Vagina (tissue), 2 donors: ENCODE results near the gene AARS1. TPM values are rescaled to one million over a fixed set of nuclear protein-coding genes. Genes with fewer than 3 reads are reported as not detected.
"Not testable (repeated sequence)": the region's sequence is repeated elsewhere in the genome, so short reads cannot be mapped to it uniquely, and the experiment has no call there.

Experiments
- DNase-seq, 2 donors: peaks; one replicate each; pipeline ENCODE4 v3.0.0-alpha.2; 2017; ENCODE audit errors: extremely low spot score in 2 of 2
- H3K27ac ChIP-seq: fragments of 200-600 bp; sonication (generic); one replicate; pipeline ENCODE4 v1.5.1; 2019
- H3K27me3 ChIP-seq: fragments of 200-600 bp; sonication (generic); one replicate; pipeline ENCODE4 v1.5.1; 2019
- H3K36me3 ChIP-seq, 2 donors: fragments of 200-600 bp; sonication (generic); one replicate each; pipeline ENCODE4 v1.5.1; 2017 to 2019
- H3K4me1 ChIP-seq: fragments of 200-600 bp; sonication (generic); one replicate; pipeline ENCODE4 v1.5.1; 2019
- H3K4me3 ChIP-seq, 2 donors: fragments of 200-600 bp; sonication (generic); 1 replicate in 1 of 2; 2 replicates in 1 of 2; pipeline ENCODE4 v1.5.1; 2016 to 2019
- H3K9me3 ChIP-seq: fragments of 200-600 bp; sonication (generic); one replicate; pipeline ENCODE4 v1.5.1; 2019
- POLR2A ChIP-seq, 2 donors: fragments of 450-650 bp; IDR thresholded peaks; one replicate each; pipeline ENCODE4 v1.6.1; 2017; ENCODE audit warnings: antibody characterized with exemption in 2 of 2, mild to moderate bottlenecking in 2 of 2, moderate library complexity in 2 of 2
- POLR2AphosphoS5 ChIP-seq, 2 donors: sonication (generic); formaldehyde crosslinking; IDR thresholded peaks; one replicate each; pipeline ENCODE4 v1.9.0; 2017; ENCODE audit warnings: antibody characterized with exemption in 2 of 2, mild to moderate bottlenecking in 2 of 2, low read depth in 1 of 2; ENCODE audit not compliant: insufficient read depth in 1 of 2
- intact Hi-C: fragments of 100-400 bp; cut with DNase I; formaldehyde crosslinking; loops from one replicate; pipeline ENCODE4 v1.15.1; 2023
- total RNA-seq: library from RNA; depleted of rRNA; stranded (reverse); fragments of >200 nt; gene quantifications from one replicate; pipeline ENCODE4 v1.2.3, GENCODE V29; 2016
- TF ChIP-seq, protein P1 (sequence below), 3 experiments: fragments of 450-650 bp in 2 of 3; fragments of 200-600 bp in 1 of 3; sonication (generic) in 1 of 3; IDR thresholded peaks; one replicate each; pipeline ENCODE4 v1.5.1; 2017 to 2019; ENCODE audit warnings: antibody characterized with exemption in 3 of 3, mild to moderate bottlenecking in 2 of 3, moderate library complexity in 2 of 3

Gene AARS1
- total RNA-seq: 54.3 TPM

- Histone ChIP-seq H3K9me3 (no peaks in the 10 kb centered on the region), H3K4me3 (peak within 1 kb of the TSS; percentile 67 to 83), H3K27ac (peak within 1 kb of the TSS; percentile 79), H3K27me3 (no peaks in the 10 kb centered on the region), H3K36me3 (peaks cover 0 to 4% of the 10 kb centered on the region in 2 donors), H3K4me1 (peaks cover 18% of the 10 kb centered on the region)
- TF ChIP-seq POLR2A (IDR thresholded peaks at IDR 0.05) (peak; percentile 58 to 91), POLR2AphosphoS5 (IDR thresholded peaks at IDR 0.05; ENCODE audit: insufficient read depth in 1 of 2, low read depth in 1 of 2) (peak; percentile 79 to 97)
- TF ChIP-seq, protein P1, sequence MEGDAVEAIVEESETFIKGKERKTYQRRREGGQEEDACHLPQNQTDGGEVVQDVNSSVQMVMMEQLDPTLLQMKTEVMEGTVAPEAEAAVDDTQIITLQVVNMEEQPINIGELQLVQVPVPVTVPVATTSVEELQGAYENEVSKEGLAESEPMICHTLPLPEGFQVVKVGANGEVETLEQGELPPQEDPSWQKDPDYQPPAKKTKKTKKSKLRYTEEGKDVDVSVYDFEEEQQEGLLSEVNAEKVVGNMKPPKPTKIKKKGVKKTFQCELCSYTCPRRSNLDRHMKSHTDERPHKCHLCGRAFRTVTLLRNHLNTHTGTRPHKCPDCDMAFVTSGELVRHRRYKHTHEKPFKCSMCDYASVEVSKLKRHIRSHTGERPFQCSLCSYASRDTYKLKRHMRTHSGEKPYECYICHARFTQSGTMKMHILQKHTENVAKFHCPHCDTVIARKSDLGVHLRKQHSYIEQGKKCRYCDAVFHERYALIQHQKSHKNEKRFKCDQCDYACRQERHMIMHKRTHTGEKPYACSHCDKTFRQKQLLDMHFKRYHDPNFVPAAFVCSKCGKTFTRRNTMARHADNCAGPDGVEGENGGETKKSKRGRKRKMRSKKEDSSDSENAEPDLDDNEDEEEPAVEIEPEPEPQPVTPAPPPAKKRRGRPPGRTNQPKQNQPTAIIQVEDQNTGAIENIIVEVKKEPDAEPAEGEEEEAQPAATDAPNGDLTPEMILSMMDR (IDR thresholded peaks at IDR 0.05): peak in 1 of 3 experiments; percentile 10
- intact Hi-C loops: no loop called here
- peak; percentile 98 to 99 for DNase-seq
These were observed at the start of gene AARS1 for GRCh38 chr16:70289229-70290094. Gene AARS1, minus strand, starts transcription at chr16:70289506. Its CDS starts 6,743 bp downstream, at chr16:70282763.

DNA sequence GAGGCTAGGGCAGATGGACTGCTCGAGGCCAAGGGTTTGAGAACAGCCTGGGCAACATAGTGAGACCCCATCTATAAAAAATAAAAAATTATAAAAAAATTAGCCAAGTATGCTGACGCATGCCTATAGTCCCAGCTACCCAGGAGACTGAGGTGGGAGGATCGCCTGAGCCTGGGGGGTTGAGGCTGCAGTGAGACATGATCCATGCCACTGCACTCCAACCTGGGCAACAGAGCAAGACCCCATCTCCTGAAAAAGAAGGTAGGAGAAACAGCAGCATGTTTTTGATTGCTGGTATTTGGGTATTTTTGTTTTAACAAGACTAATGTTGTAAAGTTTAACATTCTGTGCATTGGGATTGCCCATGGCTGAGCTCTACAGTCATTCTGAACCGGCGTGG, 48.5 kb upstream of the AARS1 start:
- Histone ChIP-seq H3K4me1 (no peaks in the 10 kb centered on the region), H3K27ac (no peak overlapping the region), H3K36me3 (peaks cover 0 to 18% of the 10 kb centered on the region in 2 donors), H3K27me3 (no peaks in the 10 kb centered on the region), H3K9me3 (no peaks in the 10 kb centered on the region), H3K4me3 (no peak overlapping the region)
- no peak for DNase-seq
- TF ChIP-seq POLR2AphosphoS5 (IDR thresholded peaks at IDR 0.05; ENCODE audit: insufficient read depth in 1 of 2, low read depth in 1 of 2) (no peak), POLR2A (IDR thresholded peaks at IDR 0.05) (no peak)
- TF ChIP-seq, protein P1 (IDR thresholded peaks at IDR 0.05): no peak
- intact Hi-C loops: no loop called here

DNA sequence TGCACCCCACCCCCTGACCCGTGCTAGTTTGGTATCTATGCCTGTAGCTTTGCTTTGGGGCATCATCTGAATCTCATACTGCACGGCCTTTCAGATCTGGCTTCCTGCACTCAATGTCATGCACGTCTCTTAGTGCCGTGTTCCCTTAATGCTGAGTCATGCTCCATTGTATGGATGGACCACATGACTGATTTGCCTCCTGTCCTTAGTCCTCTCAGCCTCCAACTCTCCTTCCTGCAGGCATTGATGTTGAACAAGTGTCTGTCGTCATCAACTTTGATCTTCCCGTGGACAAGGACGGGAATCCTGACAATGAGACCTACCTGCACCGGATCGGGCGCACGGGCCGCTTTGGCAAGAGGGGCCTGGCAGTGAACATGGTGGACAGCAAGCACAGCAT, 43.4 kb upstream of the AARS1 start:
- intact Hi-C loops, H3K9me3 ChIP-seq, H3K27ac ChIP-seq, H3K4me1 ChIP-seq, DNase-seq, H3K27me3 ChIP-seq, H3K4me3 ChIP-seq: not testable (repeated sequence)
- H3K36me3 ChIP-seq: peaks cover 0 to 44% of the 10 kb centered on the region in 2 donors

GRCh38 chr16:70331588-70332358, 42.5 kb upstream of the AARS1 start:
- TF ChIP-seq, protein P1 (IDR thresholded peaks at IDR 0.05): no peak
- TF ChIP-seq POLR2A (IDR thresholded peaks at IDR 0.05) (no peak), POLR2AphosphoS5 (IDR thresholded peaks at IDR 0.05; ENCODE audit: insufficient read depth in 1 of 2, low read depth in 1 of 2) (no peak)
- Histone ChIP-seq H3K36me3 (peaks cover 0 to 54% of the 10 kb centered on the region in 2 donors), H3K27me3 (no peaks in the 10 kb centered on the region), H3K27ac (no peak overlapping the region), H3K9me3 (no peaks in the 10 kb centered on the region), H3K4me3 (no peak overlapping the region), H3K4me1 (no peaks in the 10 kb centered on the region)
- intact Hi-C loops: no loop called here
- no peak for DNase-seq

- no peak overlapping the region for H3K4me3 ChIP-seq
- no peaks in the 10 kb centered on the region for H3K4me1 ChIP-seq
- no peak for TF ChIP-seq POLR2A (IDR thresholded peaks at IDR 0.05)
- TF ChIP-seq, protein P1 (IDR thresholded peaks at IDR 0.05): no peak
- no peak for TF ChIP-seq POLR2AphosphoS5 (IDR thresholded peaks at IDR 0.05; ENCODE audit: insufficient read depth in 1 of 2, low read depth in 1 of 2)
- intact Hi-C loops: no loop called here
- H3K36me3 ChIP-seq: peaks cover 0 to 60% of the 10 kb centered on the region in 2 donors
- no peak overlapping the region for H3K27ac ChIP-seq
- DNase-seq: no peak
- H3K9me3 ChIP-seq: no peaks in the 10 kb centered on the region
- H3K27me3 ChIP-seq: no peaks in the 10 kb centered on the region
These were observed 41.8 kb upstream of the AARS1 start for GRCh38 chr16:70331091-70331490.
